ENCODE data around the gene RIPK1.
"Not testable (repeated sequence)": the region's sequence is repeated elsewhere in the genome, so short reads cannot be mapped to it uniquely, and the experiment has no call there.

Gene RIPK1

GRCh38 chr6:3078952-3079351 is 10.7 kb downstream of the RIPK1 start:
- not testable (repeated sequence) for H3K27ac ChIP-seq (ENCODE audit: low read depth, low read length); H3K4me3 ChIP-seq (ENCODE audit: low read depth in 1 of 5, low read length in 5 of 5); H3K9ac ChIP-seq (ENCODE audit: low read length in 5 of 5); H3K27me3 ChIP-seq (ENCODE audit: control insufficient read depth in 5 of 5, insufficient read depth in 4 of 5, low read length in 5 of 5); H3K9me3 ChIP-seq (ENCODE audit: control insufficient read depth in 5 of 5, low read length in 5 of 5)
- H3K4me1 ChIP-seq (ENCODE audit: control insufficient read depth in 5 of 5, insufficient read depth in 5 of 5, low read length in 5 of 5), result peaks cover 0 to 22% (median 10%) of the 10 kb centered on the region in 5 donors
- H3K36me3 ChIP-seq (ENCODE audit: control insufficient read depth in 5 of 5, insufficient read depth in 5 of 5, low read length in 5 of 5), result peaks cover 37 to 70% (median 61%) of the 10 kb centered on the region in 5 donors

- Histone ChIP-seq H3K9me3 (ENCODE audit: control insufficient read depth in 5 of 5, low read length in 5 of 5) (no peaks in the 10 kb centered on the region), H3K27ac (ENCODE audit: low read depth, low read length) (no peak overlapping the region), H3K4me3 (ENCODE audit: low read depth in 1 of 5, low read length in 5 of 5) (no peak overlapping the region), H3K9ac (ENCODE audit: low read length in 5 of 5) (peak overlapping the region in 1 of 5 donors; percentile 31), H3K27me3 (ENCODE audit: control insufficient read depth in 5 of 5, insufficient read depth in 4 of 5, low read length in 5 of 5) (no peaks in the 10 kb centered on the region), H3K4me1 (ENCODE audit: control insufficient read depth in 5 of 5, insufficient read depth in 5 of 5, low read length in 5 of 5) (peaks cover 0 to 21% (median 10%) of the 10 kb centered on the region in 5 donors), H3K36me3 (ENCODE audit: control insufficient read depth in 5 of 5, insufficient read depth in 5 of 5, low read length in 5 of 5) (peaks cover 37 to 75% (median 66%) of the 10 kb centered on the region in 5 donors)
These were observed 11.4 kb downstream of the RIPK1 start for GRCh38 chr6:3079682-3080081.

- Histone ChIP-seq H3K9ac (ENCODE audit: low read length in 5 of 5) (no peak overlapping the region), H3K27ac (ENCODE audit: low read depth, low read length) (no peak overlapping the region), H3K4me3 (ENCODE audit: low read depth in 1 of 5, low read length in 5 of 5) (no peak overlapping the region), H3K27me3 (ENCODE audit: control insufficient read depth in 5 of 5, insufficient read depth in 4 of 5, low read length in 5 of 5) (no peaks in the 10 kb centered on the region), H3K36me3 (ENCODE audit: control insufficient read depth in 5 of 5, insufficient read depth in 5 of 5, low read length in 5 of 5) (peaks cover 44 to 93% (median 81%) of the 10 kb centered on the region in 5 donors), H3K4me1 (ENCODE audit: control insufficient read depth in 5 of 5, insufficient read depth in 5 of 5, low read length in 5 of 5) (peaks cover 0 to 7% (median 0%) of the 10 kb centered on the region in 5 donors), H3K9me3 (ENCODE audit: control insufficient read depth in 5 of 5, low read length in 5 of 5) (no peaks in the 10 kb centered on the region)
These were observed 13.7 kb downstream of the RIPK1 start for GRCh38 chr6:3081960-3082359.

GRCh38 chr6:3085074-3085473 is 16.8 kb downstream of the RIPK1 start:
- no peaks in the 10 kb centered on the region for H3K27me3 ChIP-seq (ENCODE audit: control insufficient read depth in 5 of 5, insufficient read depth in 4 of 5, low read length in 5 of 5)
- peaks cover 0 to 10% (median 2%) of the 10 kb centered on the region in 5 donors for H3K4me1 ChIP-seq (ENCODE audit: control insufficient read depth in 5 of 5, insufficient read depth in 5 of 5, low read length in 5 of 5)
- H3K4me3 ChIP-seq (ENCODE audit: low read depth in 1 of 5, low read length in 5 of 5), result no peak overlapping the region
- H3K27ac ChIP-seq (ENCODE audit: low read depth, low read length), result no peak overlapping the region
- H3K9me3 ChIP-seq (ENCODE audit: control insufficient read depth in 5 of 5, low read length in 5 of 5), result no peaks in the 10 kb centered on the region
- H3K36me3 ChIP-seq (ENCODE audit: control insufficient read depth in 5 of 5, insufficient read depth in 5 of 5, low read length in 5 of 5), result peaks cover 41 to 86% (median 69%) of the 10 kb centered on the region in 5 donors
- no peak overlapping the region for H3K9ac ChIP-seq (ENCODE audit: low read length in 5 of 5)

DNA sequence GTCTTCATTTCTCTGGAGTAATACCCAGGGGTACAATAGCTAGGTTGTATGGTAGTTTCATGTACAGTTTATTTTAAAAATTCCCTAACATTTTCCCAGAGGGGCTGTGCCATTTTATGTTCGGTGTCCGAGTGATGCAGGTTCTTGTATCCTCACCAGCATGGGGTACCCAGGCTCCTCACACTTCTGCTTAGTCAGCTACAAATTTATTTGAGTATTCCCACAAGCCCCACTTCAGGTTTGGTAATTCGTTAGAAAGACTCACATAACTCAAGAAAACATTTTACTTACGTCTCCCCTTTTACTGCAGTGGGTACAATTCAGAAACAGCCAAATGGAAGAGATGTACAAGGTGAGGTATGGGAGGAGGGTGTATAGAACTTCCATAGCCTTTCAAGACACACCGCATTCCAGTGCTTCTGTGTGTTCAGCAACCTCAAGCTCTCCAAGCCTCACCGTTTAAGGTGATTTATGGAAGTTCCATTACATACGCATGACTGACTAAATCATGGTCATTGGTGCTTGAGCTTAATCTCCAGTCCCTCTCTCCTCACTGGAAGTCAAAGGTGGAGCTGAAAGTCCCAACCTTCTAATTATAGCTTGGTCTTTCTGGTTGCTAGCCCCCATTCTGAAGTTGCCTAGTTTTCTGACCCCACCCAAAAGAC is 18.1 kb downstream of the RIPK1 start:
- H3K4me3 ChIP-seq (ENCODE audit: low read depth in 1 of 5, low read length in 5 of 5), result no peak overlapping the region

DNA sequence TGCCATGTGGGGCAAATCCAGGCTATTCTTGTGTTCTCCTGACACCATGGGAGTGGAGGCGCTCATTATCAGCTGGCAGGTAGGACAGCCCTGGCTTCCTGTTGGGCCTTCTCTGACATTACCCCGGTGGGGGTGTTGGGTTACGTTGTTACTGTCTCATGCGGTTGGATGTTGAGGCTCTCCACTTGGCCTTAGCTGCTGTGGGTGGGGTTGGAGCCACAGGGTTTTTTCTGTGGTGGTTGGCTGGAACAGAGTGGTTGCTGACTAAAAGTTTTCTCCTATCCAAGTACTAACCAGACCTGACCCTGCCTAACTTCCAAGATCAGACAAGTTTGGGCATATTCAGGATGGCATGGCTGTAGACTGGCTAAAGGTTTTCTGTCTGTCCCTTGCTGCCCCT is 20.2 kb downstream of the RIPK1 start:
- Histone ChIP-seq H3K4me1 (ENCODE audit: control insufficient read depth in 5 of 5, insufficient read depth in 5 of 5, low read length in 5 of 5) (peaks cover 0 to 9% (median 2%) of the 10 kb centered on the region in 5 donors), H3K9ac (ENCODE audit: low read length in 5 of 5) (no peak overlapping the region), H3K4me3 (ENCODE audit: low read depth in 1 of 5, low read length in 5 of 5) (no peak overlapping the region), H3K9me3 (ENCODE audit: control insufficient read depth in 5 of 5, low read length in 5 of 5) (no peaks in the 10 kb centered on the region), H3K27me3 (ENCODE audit: control insufficient read depth in 5 of 5, insufficient read depth in 4 of 5, low read length in 5 of 5) (no peaks in the 10 kb centered on the region), H3K36me3 (ENCODE audit: control insufficient read depth in 5 of 5, insufficient read depth in 5 of 5, low read length in 5 of 5) (peaks cover 23 to 62% (median 52%) of the 10 kb centered on the region in 5 donors), H3K27ac (ENCODE audit: low read depth, low read length) (peak overlapping the region; percentile 41)

More for the DNA sequence above, 18.1 kb downstream of the RIPK1 start:
- no peak overlapping the region for H3K9ac ChIP-seq (ENCODE audit: low read length in 5 of 5)
- H3K27me3 ChIP-seq (ENCODE audit: control insufficient read depth in 5 of 5, insufficient read depth in 4 of 5, low read length in 5 of 5), result no peaks in the 10 kb centered on the region
- peaks cover 0 to 10% (median 2%) of the 10 kb centered on the region in 5 donors for H3K4me1 ChIP-seq (ENCODE audit: control insufficient read depth in 5 of 5, insufficient read depth in 5 of 5, low read length in 5 of 5)
- peaks cover 31 to 78% (median 68%) of the 10 kb centered on the region in 5 donors for H3K36me3 ChIP-seq (ENCODE audit: control insufficient read depth in 5 of 5, insufficient read depth in 5 of 5, low read length in 5 of 5)
- H3K27ac ChIP-seq (ENCODE audit: low read depth, low read length), result no peak overlapping the region
- H3K9me3 ChIP-seq (ENCODE audit: control insufficient read depth in 5 of 5, low read length in 5 of 5), result no peaks in the 10 kb centered on the region

GRCh38 chr6:3088968-3089367 is 20.7 kb downstream of the RIPK1 start:
- Histone ChIP-seq H3K9ac (ENCODE audit: low read length in 5 of 5) (no peak overlapping the region), H3K4me3 (ENCODE audit: low read depth in 1 of 5, low read length in 5 of 5) (no peak overlapping the region), H3K36me3 (ENCODE audit: control insufficient read depth in 5 of 5, insufficient read depth in 5 of 5, low read length in 5 of 5) (peaks cover 21 to 59% (median 49%) of the 10 kb centered on the region in 5 donors), H3K4me1 (ENCODE audit: control insufficient read depth in 5 of 5, insufficient read depth in 5 of 5, low read length in 5 of 5) (peaks cover 0 to 9% (median 2%) of the 10 kb centered on the region in 5 donors), H3K9me3 (ENCODE audit: control insufficient read depth in 5 of 5, low read length in 5 of 5) (no peaks in the 10 kb centered on the region), H3K27ac (ENCODE audit: low read depth, low read length) (peak overlapping the region; percentile 41), H3K27me3 (ENCODE audit: control insufficient read depth in 5 of 5, insufficient read depth in 4 of 5, low read length in 5 of 5) (no peaks in the 10 kb centered on the region)

DNA sequence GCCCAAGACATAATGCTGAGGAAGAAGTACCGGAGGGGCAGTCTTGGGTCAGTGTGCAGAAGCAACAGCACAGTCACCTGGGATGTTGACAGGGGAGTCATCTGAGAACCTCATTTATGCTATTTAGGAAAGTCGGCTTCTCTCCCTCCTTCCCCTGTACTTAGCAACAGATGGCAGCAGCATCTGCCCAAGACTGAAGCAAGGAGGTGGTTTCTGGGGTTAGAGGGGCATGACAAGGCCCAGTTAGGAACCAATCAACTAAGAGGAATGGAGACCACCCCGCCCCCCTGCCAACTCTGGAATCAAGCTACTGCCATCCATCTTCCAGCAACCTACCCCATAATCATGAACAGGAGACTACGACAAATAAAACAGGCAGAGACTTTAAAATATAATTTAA is 21.7 kb downstream of the RIPK1 start:
- Histone ChIP-seq H3K9ac (ENCODE audit: low read length in 5 of 5) (no peak overlapping the region), H3K27ac (ENCODE audit: low read depth, low read length) (no peak overlapping the region), H3K36me3 (ENCODE audit: control insufficient read depth in 5 of 5, insufficient read depth in 5 of 5, low read length in 5 of 5) (peaks cover 20 to 59% (median 48%) of the 10 kb centered on the region in 5 donors), H3K4me1 (ENCODE audit: control insufficient read depth in 5 of 5, insufficient read depth in 5 of 5, low read length in 5 of 5) (peaks cover 0 to 9% (median 2%) of the 10 kb centered on the region in 5 donors), H3K9me3 (ENCODE audit: control insufficient read depth in 5 of 5, low read length in 5 of 5) (no peaks in the 10 kb centered on the region), H3K4me3 (ENCODE audit: low read depth in 1 of 5, low read length in 5 of 5) (no peak overlapping the region), H3K27me3 (ENCODE audit: control insufficient read depth in 5 of 5, insufficient read depth in 4 of 5, low read length in 5 of 5) (no peaks in the 10 kb centered on the region)

GRCh38 chr6:3094815-3095214 is 26.5 kb downstream of the RIPK1 start:
- no peak overlapping the region for H3K27ac ChIP-seq (ENCODE audit: low read depth, low read length)
- no peaks in the 10 kb centered on the region for H3K9me3 ChIP-seq (ENCODE audit: control insufficient read depth in 5 of 5, low read length in 5 of 5)
- no peak overlapping the region for H3K9ac ChIP-seq (ENCODE audit: low read length in 5 of 5)
- no peaks in the 10 kb centered on the region for H3K27me3 ChIP-seq (ENCODE audit: control insufficient read depth in 5 of 5, insufficient read depth in 4 of 5, low read length in 5 of 5)
- H3K4me3 ChIP-seq (ENCODE audit: low read depth in 1 of 5, low read length in 5 of 5), result no peak overlapping the region
- no peaks in the 10 kb centered on the region for H3K4me1 ChIP-seq (ENCODE audit: control insufficient read depth in 5 of 5, insufficient read depth in 5 of 5, low read length in 5 of 5)
- peaks cover 22 to 49% (median 44%) of the 10 kb centered on the region in 5 donors for H3K36me3 ChIP-seq (ENCODE audit: control insufficient read depth in 5 of 5, insufficient read depth in 5 of 5, low read length in 5 of 5)

- no peak overlapping the region for H3K4me3 ChIP-seq (ENCODE audit: low read depth in 1 of 5, low read length in 5 of 5)
- H3K27me3 ChIP-seq (ENCODE audit: control insufficient read depth in 5 of 5, insufficient read depth in 4 of 5, low read length in 5 of 5), result no peaks in the 10 kb centered on the region
- H3K4me1 ChIP-seq (ENCODE audit: control insufficient read depth in 5 of 5, insufficient read depth in 5 of 5, low read length in 5 of 5), result peaks cover 0 to 12% (median 4%) of the 10 kb centered on the region in 5 donors
- H3K27ac ChIP-seq (ENCODE audit: low read depth, low read length), result no peak overlapping the region
- peaks cover 33 to 76% (median 56%) of the 10 kb centered on the region in 5 donors for H3K36me3 ChIP-seq (ENCODE audit: control insufficient read depth in 5 of 5, insufficient read depth in 5 of 5, low read length in 5 of 5)
- H3K9ac ChIP-seq (ENCODE audit: low read length in 5 of 5), result no peak overlapping the region
- no peaks in the 10 kb centered on the region for H3K9me3 ChIP-seq (ENCODE audit: control insufficient read depth in 5 of 5, low read length in 5 of 5)
These were observed 34.6 kb downstream of the RIPK1 start for GRCh38 chr6:3102875-3103274.
